ENCODE data around the gene FITM1. TPM values are rescaled to one million over a fixed set of nuclear protein-coding genes. Genes with fewer than 3 reads are reported as not detected.

The FITM1 gene
- total RNA-seq, 3 donors from 2014 or later (not counting 1 experiment from before 2014, with no cell fraction given) = 0.80 to 2.8 (median 2.3) TPM

DNA sequence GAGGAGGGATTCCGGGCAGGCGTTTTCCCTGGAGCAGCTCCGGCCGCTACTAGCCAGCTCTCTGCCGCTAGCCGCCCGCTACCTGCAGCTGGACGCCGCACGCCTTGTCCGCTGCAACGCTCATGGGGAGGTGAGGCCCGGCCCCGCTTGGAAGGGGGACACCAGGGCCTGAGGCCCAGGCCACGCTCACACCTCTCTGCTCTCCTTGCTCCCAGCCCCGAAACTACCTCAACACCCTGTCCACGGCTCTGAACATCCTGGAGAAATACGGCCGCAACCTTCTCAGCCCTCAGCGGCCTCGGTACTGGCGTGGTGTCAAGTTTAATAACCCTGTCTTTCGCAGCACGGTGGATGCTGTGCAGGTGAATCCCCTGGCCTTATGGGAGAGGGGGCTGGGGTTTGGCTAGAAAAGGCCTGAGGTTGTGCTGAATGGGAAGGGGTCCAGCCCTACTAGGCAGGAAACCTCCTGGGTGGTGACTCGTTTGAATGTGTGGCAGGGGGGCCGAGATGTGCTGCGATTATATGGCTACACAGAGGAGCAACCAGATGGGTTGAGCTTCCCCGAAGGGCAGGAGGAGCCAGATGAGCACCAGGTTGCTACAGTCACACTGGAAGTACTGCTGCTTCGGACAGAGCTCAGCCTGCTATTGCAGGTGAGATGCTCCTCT lies 17.4 kb downstream of the FITM1 start:
- H3K9me3 ChIP-seq (ENCODE audit: control insufficient read depth, insufficient read depth, low read length) = no peaks in the 10 kb centered on the region
- H3K4me3 Mint-ChIP-seq = peak overlapping the region; percentile 97
- DNase-seq = peak in 1 of 2 donors; percentile 33
- H3K4me1 Mint-ChIP-seq = peaks cover 53 to 70% of the 10 kb centered on the region in 2 donors
- H3K36me3 Mint-ChIP-seq = peaks cover 7% of the 10 kb centered on the region
- TF ChIP-seq CTCF (IDR thresholded peaks at IDR 0.05) = no peak
- H3K4me1 ChIP-seq (ENCODE audit: control insufficient read depth, insufficient read depth, low read length) = peaks cover 28% of the 10 kb centered on the region
- WGBS (ENCODE audit: insufficient coverage) = 7% methylated on average over 29 of the region's 29 CpGs
- intact Hi-C loops (cut with micrococcal nuclease) = loop anchor here (1.0 to 2.0 kb wide), 5 partner anchors 12 to 123 kb away; partner anchors contain the start of genes CHMP4A, DCAF11, IPO4 and NRL
- no peak for ATAC-seq
- H3K36me3 ChIP-seq (ENCODE audit: control insufficient read depth, insufficient read depth, low read length) = peaks cover 54% of the 10 kb centered on the region
- peak overlapping the region; percentile 91 for H3K4me3 ChIP-seq (ENCODE audit: low read length)
- no peaks in the 10 kb centered on the region for H3K27me3 ChIP-seq (ENCODE audit: control insufficient read depth, insufficient read depth, low read length)
- no peaks in the 10 kb centered on the region for H3K9me3 Mint-ChIP-seq
- H3K27ac Mint-ChIP-seq = peak overlapping the region; percentile 94
- no peak overlapping the region for H3K27ac ChIP-seq (ENCODE audit: low read length)
- H3K27me3 Mint-ChIP-seq (ENCODE audit: low read depth in 2 of 2) = no peaks in the 10 kb centered on the region

- TF ChIP-seq CTCF (IDR thresholded peaks at IDR 0.05) = no peak
- Histone ChIP-seq H3K4me3 (ENCODE audit: low read length) (no peak overlapping the region), H3K36me3 (ENCODE audit: control insufficient read depth, insufficient read depth, low read length) (peaks cover 42% of the 10 kb centered on the region), H3K9me3 (ENCODE audit: control insufficient read depth, insufficient read depth, low read length) (no peaks in the 10 kb centered on the region), H3K27ac (ENCODE audit: low read length) (no peak overlapping the region), H3K27me3 (ENCODE audit: control insufficient read depth, insufficient read depth, low read length) (no peaks in the 10 kb centered on the region), H3K4me1 (ENCODE audit: control insufficient read depth, insufficient read depth, low read length) (peaks cover 28% of the 10 kb centered on the region)
- no peak overlapping the region for H3K27ac Mint-ChIP-seq
- DNase-seq (no peak), ATAC-seq (no peak)
- 98% methylated on average over 3 of the region's 3 CpGs for WGBS (ENCODE audit: insufficient coverage)
- peaks cover 48 to 59% of the 10 kb centered on the region in 2 donors for H3K4me1 Mint-ChIP-seq
- H3K27me3 Mint-ChIP-seq (ENCODE audit: low read depth in 2 of 2) = no peaks in the 10 kb centered on the region
- peak overlapping the region; percentile 59 for H3K4me3 Mint-ChIP-seq
- intact Hi-C loops (cut with micrococcal nuclease) = no loop called here
- peaks cover 1% of the 10 kb centered on the region for H3K36me3 Mint-ChIP-seq
- H3K9me3 Mint-ChIP-seq = no peaks in the 10 kb centered on the region
Measured at GRCh38 chr14:24149302-24149969, 19.0 kb downstream of the FITM1 start.

GRCh38 chr14:24150061-24150460 lies 19.6 kb downstream of the FITM1 start:
- TF ChIP-seq CTCF (IDR thresholded peaks at IDR 0.05) = no peak
- intact Hi-C loops (cut with micrococcal nuclease) = no loop called here

More at GRCh38 chr14:24150061-24150460, 19.6 kb downstream of the FITM1 start:
- Histone ChIP-seq H3K36me3 (ENCODE audit: control insufficient read depth, insufficient read depth, low read length) (peaks cover 45% of the 10 kb centered on the region), H3K27ac (ENCODE audit: low read length) (no peak overlapping the region), H3K4me1 (ENCODE audit: control insufficient read depth, insufficient read depth, low read length) (peaks cover 25% of the 10 kb centered on the region), H3K27me3 (ENCODE audit: control insufficient read depth, insufficient read depth, low read length) (no peaks in the 10 kb centered on the region), H3K9me3 (ENCODE audit: control insufficient read depth, insufficient read depth, low read length) (no peaks in the 10 kb centered on the region), H3K4me3 (ENCODE audit: low read length) (no peak overlapping the region)
- no peaks in the 10 kb centered on the region for H3K9me3 Mint-ChIP-seq
- H3K27me3 Mint-ChIP-seq (ENCODE audit: low read depth in 2 of 2) = no peaks in the 10 kb centered on the region
- ATAC-seq = no peak
- WGBS (ENCODE audit: insufficient coverage) = 97% methylated on average over 9 of the region's 9 CpGs
- peaks cover 43 to 53% of the 10 kb centered on the region in 2 donors for H3K4me1 Mint-ChIP-seq
- no peak overlapping the region for H3K27ac Mint-ChIP-seq
- no peak for DNase-seq
- H3K36me3 Mint-ChIP-seq = no peaks in the 10 kb centered on the region
- H3K4me3 Mint-ChIP-seq = no peak overlapping the region

Data from natural killer cell (primary cell).